ENCODE results near the gene SCP2.

DNA sequence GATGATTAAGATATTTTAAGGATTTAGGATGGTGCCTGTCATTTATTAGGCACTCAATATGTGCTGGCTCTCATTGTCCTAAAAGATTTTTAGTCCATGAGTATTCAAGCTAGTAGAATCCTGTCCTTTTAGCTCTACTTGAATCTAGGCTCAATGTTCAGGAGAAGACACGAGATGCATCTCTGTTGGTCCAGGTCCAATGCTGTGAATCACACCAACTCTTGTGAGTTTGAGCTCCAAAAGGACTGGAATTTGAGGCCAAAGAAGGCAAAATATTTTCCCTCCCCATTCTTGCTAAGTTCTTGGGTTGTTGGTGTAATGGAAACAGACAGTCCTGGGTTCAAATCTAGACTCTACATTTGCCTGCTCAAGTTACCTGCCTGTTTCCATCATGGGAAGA is 133.5 kb downstream of the SCP2 start:
- TF ChIP-seq POLR2AphosphoS5 (IDR thresholded peaks at IDR 0.05; ENCODE audit: low read depth, low read length) (no peak), MXI1 (IDR thresholded peaks at IDR 0.05; ENCODE audit: low read depth, low read length) (no peak), EZH2phosphoT487 (IDR thresholded peaks at IDR 0.05; ENCODE audit: borderline replicate concordance, low read depth) (no peak), CHD2 (IDR thresholded peaks at IDR 0.05; ENCODE audit: low read length, partially characterized antibody) (no peak), EP300 (IDR thresholded peaks at IDR 0.05; ENCODE audit: borderline replicate concordance in 1 of 2, low read depth in 1 of 2, low read length in 1 of 2) (no peak), JUND (IDR thresholded peaks at IDR 0.05) (no peak), SMC3 (IDR thresholded peaks at IDR 0.05; ENCODE audit: low read depth, low read length) (no peak)
- TF ChIP-seq, protein P1, sequence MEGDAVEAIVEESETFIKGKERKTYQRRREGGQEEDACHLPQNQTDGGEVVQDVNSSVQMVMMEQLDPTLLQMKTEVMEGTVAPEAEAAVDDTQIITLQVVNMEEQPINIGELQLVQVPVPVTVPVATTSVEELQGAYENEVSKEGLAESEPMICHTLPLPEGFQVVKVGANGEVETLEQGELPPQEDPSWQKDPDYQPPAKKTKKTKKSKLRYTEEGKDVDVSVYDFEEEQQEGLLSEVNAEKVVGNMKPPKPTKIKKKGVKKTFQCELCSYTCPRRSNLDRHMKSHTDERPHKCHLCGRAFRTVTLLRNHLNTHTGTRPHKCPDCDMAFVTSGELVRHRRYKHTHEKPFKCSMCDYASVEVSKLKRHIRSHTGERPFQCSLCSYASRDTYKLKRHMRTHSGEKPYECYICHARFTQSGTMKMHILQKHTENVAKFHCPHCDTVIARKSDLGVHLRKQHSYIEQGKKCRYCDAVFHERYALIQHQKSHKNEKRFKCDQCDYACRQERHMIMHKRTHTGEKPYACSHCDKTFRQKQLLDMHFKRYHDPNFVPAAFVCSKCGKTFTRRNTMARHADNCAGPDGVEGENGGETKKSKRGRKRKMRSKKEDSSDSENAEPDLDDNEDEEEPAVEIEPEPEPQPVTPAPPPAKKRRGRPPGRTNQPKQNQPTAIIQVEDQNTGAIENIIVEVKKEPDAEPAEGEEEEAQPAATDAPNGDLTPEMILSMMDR (IDR thresholded peaks at IDR 0.05) = no peak
- TF ChIP-seq, protein P2, sequence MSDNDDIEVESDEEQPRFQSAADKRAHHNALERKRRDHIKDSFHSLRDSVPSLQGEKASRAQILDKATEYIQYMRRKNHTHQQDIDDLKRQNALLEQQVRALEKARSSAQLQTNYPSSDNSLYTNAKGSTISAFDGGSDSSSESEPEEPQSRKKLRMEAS (IDR thresholded peaks at IDR 0.05; ENCODE audit: low read depth) = no peak

Measured in SK-N-SH (cell line).